Endometrium (tissue), 2 donors: Measurements from ENCODE around the gene BCR.
"Not testable (repeated sequence)": the region's sequence is repeated elsewhere in the genome, so short reads cannot be mapped to it uniquely, and the experiment has no call there.

Experiments used
- FAIRE-seq: peaks from 2 replicates; lab custom pipeline; 2012; peaks lifted over from hg19 to GRCh38; lab: Jason Lieb, UNC
- donor health status: control.
- donor health status: control.

BCR gene

DNA sequence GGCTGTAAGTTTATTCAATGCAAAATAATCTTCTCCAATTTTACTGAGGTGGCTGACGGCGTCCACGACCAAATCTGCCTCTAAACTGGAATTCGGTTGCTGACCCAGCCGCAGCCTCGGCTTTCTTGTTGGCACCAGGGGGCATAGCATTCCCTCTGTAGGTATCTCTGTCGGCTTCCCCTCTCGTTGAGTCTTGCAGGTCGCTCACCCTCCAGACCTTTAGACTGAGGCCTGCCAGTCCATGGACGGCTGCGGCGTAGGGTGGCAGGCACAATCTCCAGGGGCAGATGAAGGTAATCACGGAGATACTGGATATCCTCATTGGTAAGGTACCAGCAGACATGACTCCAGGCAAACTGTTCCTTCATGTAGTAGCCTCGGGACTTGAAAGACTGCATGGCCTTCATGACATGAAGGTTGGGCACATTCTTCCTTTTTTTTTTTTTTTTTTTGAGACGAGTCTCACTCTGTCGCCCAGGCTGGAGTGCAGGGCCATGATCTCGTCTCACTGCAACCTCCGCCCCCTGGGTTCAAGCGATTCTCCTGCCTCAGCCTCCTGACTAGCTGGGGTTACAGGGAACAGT, 142.3 kb downstream of the BCR start:
- not testable (repeated sequence) for FAIRE-seq

- not testable (repeated sequence) for FAIRE-seq
These were observed 143.8 kb downstream of the BCR start for GRCh38 chr22:23323960-23324688.

- FAIRE-seq = no peak
These were observed 144.9 kb downstream of the BCR start for GRCh38 chr22:23325183-23325582.

DNA sequence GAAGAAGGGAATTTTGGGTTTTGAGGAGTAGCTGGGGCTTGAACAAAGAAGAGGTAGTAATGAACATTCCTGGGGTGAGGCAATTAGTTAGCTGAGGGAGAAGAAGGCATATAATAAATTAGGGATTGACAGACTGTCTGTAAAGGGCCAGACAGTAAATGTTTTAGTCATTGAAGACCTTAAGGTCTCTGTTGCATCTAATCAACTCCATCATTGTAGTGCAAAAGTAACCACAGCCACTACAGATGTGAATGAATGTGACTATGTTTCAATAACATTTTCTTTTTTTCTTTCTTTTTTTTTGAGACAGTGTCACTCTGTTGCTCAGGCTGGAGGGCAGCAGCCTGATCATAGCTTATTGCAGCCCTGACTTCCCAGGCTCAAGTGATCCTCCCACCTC, 153.5 kb downstream of the BCR start:
- FAIRE-seq = not testable (repeated sequence)

- not testable (repeated sequence) for FAIRE-seq
These were observed 157.4 kb downstream of the BCR start for GRCh38 chr22:23337672-23338071.

- peak; percentile 95 for FAIRE-seq
These were observed 161.8 kb downstream of the BCR start for GRCh38 chr22:23341942-23342695.

DNA sequence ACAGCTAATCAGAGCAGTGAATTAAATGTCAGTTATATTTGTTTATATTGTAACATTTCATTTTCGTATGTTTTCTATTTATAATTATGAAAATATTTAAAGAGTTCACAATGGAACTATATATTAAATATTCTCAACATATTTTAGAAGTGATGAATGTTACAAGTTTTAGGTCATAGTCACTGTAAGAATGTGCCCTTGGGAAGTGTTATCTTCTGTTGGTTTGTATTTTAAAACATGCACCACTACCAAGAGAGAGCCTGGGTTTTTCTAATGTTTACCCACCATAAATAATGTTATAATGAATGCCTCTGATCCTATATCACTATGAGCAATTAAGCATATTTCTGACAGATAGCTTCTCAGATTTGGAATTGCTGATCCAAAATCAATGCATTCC, 171.0 kb downstream of the BCR start:
- FAIRE-seq = peak; percentile 67

DNA sequence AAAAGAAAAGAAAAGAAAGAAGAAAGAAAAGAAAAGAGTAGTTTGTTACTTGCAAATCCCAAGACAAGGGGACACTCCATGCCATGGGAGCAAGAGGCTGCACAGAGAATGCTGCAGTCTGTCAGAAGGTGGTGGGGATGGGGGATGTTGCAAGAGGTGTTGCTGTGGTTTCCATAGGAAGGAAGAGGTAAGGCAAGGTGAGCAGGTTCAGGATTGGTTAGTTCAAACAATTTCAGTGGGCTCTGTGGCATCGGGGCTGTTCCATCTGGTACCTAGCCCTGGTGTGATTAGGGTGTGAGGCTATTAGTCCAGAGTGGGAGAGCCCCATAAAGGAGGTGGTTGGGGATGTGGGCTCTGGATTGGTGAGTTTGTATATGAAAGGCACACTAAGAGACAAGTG, 172.7 kb downstream of the BCR start:
- no peak for FAIRE-seq

DNA sequence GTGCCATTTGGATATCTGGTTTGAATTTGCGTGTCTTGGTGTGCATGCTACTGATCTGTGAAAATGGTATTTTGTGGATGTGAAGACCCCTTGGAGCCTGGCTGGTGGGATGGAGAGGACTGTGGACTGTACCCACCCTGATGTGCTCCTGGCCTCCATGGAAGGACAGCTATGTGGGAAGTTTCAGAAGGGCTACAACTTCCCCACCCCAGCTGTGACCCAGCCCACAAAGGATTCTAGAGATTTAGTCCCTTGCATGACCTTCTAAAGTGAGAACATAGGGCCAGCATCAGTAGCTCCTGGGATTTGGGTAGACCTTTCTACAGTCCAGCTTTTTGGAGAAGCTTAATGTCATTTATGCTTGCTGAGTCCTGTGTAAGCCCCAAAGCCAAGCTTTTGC, 173.4 kb downstream of the BCR start:
- no peak for FAIRE-seq

- no peak for FAIRE-seq
These were observed 175.8 kb downstream of the BCR start for GRCh38 chr22:23356094-23356493.

DNA sequence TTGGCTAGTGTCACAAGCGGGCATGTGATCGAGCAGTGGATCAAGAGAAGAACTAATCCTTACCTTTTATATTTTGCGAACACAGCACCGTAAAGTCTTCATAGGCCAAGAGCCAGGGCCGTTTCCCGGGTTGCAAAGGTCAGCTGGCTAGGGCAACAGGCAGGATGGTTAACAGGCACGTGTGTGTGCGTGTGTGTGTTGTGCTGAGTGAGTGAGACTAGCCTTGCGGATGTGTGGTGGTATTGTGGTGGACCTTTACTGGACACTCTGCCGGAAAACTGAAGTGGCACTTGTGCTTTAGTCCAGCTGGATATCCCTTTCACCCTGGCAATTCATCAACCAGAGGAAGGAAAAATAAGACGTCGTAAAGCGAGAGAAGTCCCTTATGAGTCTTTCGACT, 176.7 kb downstream of the BCR start:
- FAIRE-seq = no peak

- no peak for FAIRE-seq
These were observed 179.3 kb downstream of the BCR start for GRCh38 chr22:23359583-23360123.

GRCh38 chr22:23361676-23362075, 181.4 kb downstream of the BCR start:
- FAIRE-seq = no peak

- FAIRE-seq = no peak
These were observed 183.4 kb downstream of the BCR start for GRCh38 chr22:23363683-23364082.

DNA sequence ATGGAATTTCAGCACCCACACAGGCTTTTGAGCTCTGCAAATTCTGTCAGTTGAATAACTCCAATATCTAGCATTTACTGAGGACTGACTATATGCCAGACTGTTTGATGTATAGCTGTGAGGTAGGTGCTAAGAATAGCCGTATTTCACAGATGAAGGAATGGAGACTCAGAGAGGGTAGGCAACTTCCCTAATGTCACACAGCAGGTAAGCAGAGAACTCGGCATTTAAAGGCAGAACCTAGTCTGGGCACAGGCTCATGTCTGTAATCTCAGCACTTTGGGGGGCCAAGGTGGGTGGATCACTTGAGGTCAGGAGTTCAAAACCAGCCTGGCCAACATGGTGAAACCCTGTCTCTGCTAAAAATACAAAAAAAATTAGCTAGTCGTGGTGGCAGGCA, 184.1 kb downstream of the BCR start:
- FAIRE-seq = no peak

DNA sequence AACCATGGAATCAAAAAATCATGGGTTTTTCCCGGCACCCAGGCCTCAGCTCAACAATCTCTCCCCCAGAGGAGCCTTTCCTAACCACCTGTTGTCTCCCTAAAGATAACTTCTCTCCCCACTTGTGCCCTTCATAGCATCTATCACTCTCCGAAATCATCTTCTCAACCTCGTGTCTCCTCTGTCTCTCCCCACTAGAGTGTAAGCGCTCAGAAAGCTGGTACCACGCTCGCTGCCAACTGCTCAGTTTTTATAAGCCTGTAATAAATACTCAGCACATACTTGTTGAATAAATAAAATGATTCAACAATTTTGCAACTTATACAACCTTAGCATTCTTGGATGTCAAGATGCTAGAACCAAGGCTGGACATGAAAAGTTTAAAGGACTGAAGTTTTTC, 185.2 kb downstream of the BCR start:
- FAIRE-seq = no peak

DNA sequence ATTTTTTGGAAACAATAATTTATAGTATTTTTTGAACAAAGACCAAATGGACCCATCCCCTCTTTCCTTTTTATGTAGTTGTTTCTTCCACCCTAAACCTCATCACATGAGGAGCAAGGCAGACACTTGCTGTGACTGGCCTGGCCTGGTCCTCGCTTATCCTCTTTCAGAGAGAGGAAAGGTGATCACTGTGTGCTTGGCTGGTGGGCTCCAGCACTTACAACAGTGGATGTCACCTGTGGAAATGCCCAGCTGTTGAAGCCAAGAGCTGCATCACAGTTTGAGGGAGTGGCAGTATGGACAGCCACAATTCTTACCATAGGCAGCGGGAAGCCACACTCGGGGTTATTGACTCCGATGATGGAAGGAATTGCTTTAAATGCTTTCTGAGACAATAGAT, 185.7 kb downstream of the BCR start:
- no peak for FAIRE-seq

DNA sequence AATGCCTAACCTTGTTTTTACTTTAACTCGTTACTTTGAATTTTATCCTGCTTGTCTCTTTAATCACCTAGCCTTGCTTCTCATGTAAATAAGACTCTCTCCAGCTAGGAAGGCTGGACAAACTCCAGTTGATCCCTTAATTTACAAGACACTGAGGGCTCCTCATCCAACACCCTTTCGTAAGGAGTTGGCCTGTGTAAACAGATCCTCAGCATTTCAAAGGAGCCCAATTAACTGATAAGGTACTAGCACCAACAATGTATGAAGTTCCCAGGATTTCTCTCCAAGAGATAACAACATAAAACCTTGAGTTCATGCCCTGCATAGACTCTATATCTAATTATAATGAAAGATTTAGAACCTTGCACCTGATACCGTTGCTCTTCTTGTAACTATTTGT, 186.9 kb downstream of the BCR start:
- not testable (repeated sequence) for FAIRE-seq
